GM18498 (cell line): ENCODE data around the gene ZNF484.

Experiments used
- ATAC-seq: cut with Tn5 transposase; IDR thresholded peaks from one replicate; pipeline ENCODE4 v1.9.1; 2021; ENCODE audit warnings: mild to moderate bottlenecking, moderate library complexity; ENCODE audit not compliant: unreplicated experiment

The ZNF484 gene

GRCh38 chr9:92795598-92796336 is 82.1 kb downstream of the ZNF484 start:
- no peak for ATAC-seq
